Stomach (tissue), 4 donors: ENCODE results near the gene DSTYK.

Source experiments
- CTCF ChIP-seq, 7 experiments: fragments of 450-650 bp in 4 of 7; fragments of 200-600 bp in 3 of 7; sonication (generic) in 3 of 7; IDR thresholded peaks; one replicate each; pipeline ENCODE4 v1.5.1; 2016 to 2019; ENCODE audit warnings: antibody characterized with exemption in 7 of 7, control low read depth in 2 of 7, mild to moderate bottlenecking in 1 of 7
- POLR2AphosphoS5 ChIP-seq, 3 donors: sonication (generic); formaldehyde crosslinking; IDR thresholded peaks; one replicate each; pipeline ENCODE4 v1.6.1; 2016; ENCODE audit warnings: antibody characterized with exemption in 3 of 3

- TF ChIP-seq CTCF (IDR thresholded peaks at IDR 0.05), result no peak
- no peak for TF ChIP-seq POLR2AphosphoS5 (IDR thresholded peaks at IDR 0.05)
These were observed 18.6 kb upstream of the DSTYK start for GRCh38 chr1:205229916-205230700.
